A549 (cell line): ENCODE results near the gene SORCS1. TPM values are rescaled to one million over a fixed set of nuclear protein-coding genes. Genes with fewer than 3 reads are reported as not detected.

ENCODE experiments used
- ATAC-seq, 2 experiments: fragments of 200-7000 bp in 1 of 2; fragments of >200 bp in 1 of 2; cut with Nextera tagmentation in 1 of 2; cut with Tn5 transposase in 1 of 2; 3 replicates each; pipeline versions ENCODE4 v1.8.0 to v1.9.1; 2018 to 2020; ENCODE audit warnings: mild to moderate bottlenecking in 1 of 2, moderate library complexity in 1 of 2
- CTCF ChIA-PET: fragments of 300-600 bp; sonication (Branson Sonifier 250); formaldehyde crosslinking; extraction: SDS; loops from one replicate; lab custom pipeline; 2021; ENCODE audit warnings: antibody characterized with exemption, inconsistent platforms; lab: Yijun Ruan, JAX
- POLR2A ChIA-PET: fragments of 350-600 bp; formaldehyde crosslinking; extraction: SDS; loops from one replicate; lab custom pipeline; 2021; ENCODE audit warnings: antibody characterized with exemption, inconsistent platforms; lab: Yijun Ruan, JAX
- DNase-seq, 2 experiments: peaks; one replicate each; pipeline versions ENCODE4 v3.0.0 to v3.0.0-alpha.2; 2011 to 2016; ENCODE audit warnings: low read depth in 1 of 2, low spot score in 1 of 2
- FAIRE-seq: peaks from 2 replicates; lab custom pipeline; 2011; peaks lifted over from hg19 to GRCh38; lab: Jason Lieb, UNC
- H3K27ac ChIP-seq, 2 experiments: fragments of >200 bp; sonication (Bioruptor Twin); formaldehyde crosslinking; 3 replicates each; pipeline ENCODE4 v1.5.1; 2016 to 2017
- H3K4me1 ChIP-seq: fragments of >200 bp; sonication (Bioruptor Twin); formaldehyde crosslinking; 3 replicates; pipeline ENCODE4 v1.6.1; 2016
- H3K4me2 ChIP-seq: fragments of >200 bp; sonication (Bioruptor Twin); formaldehyde crosslinking; 3 replicates; pipeline ENCODE4 v1.6.1; 2016
- H3K4me3 ChIP-seq: fragments of >200 bp; sonication (Bioruptor Twin); formaldehyde crosslinking; 3 replicates; pipeline ENCODE4 v1.5.1; 2016
- H3K9me3 ChIP-seq: fragments of >200 bp; sonication (Bioruptor Twin); formaldehyde crosslinking; 3 replicates; pipeline ENCODE4 v1.6.1; 2016
- CBX2 ChIP-seq: fragments of 200-600 bp; sonication (generic); IDR thresholded peaks from 2 replicates; pipeline ENCODE4 v1.6.1; 2016; ENCODE audit warnings: low read depth, mild to moderate bottlenecking, borderline replicate concordance
- CHD4 ChIP-seq: fragments of 200-600 bp; sonication (generic); IDR thresholded peaks from 2 replicates; pipeline ENCODE4 v1.6.1; 2016; ENCODE audit warnings: antibody characterized with exemption, mild to moderate bottlenecking, borderline replicate concordance
- EP300 ChIP-seq, 2 experiments: fragments of >200 bp; sonication (Bioruptor Twin); formaldehyde crosslinking; IDR thresholded peaks; 2 replicates in 1 of 2; 3 replicates in 1 of 2; pipeline ENCODE4 v1.6.1; 2016 to 2017
- FOSL2 ChIP-seq, 2 experiments: fragments of 450-650 bp in 1 of 2; fragments of >200 bp in 1 of 2; sonication (Bioruptor Twin) in 1 of 2; formaldehyde crosslinking; IDR thresholded peaks; 2 replicates each; pipeline versions ENCODE4 v1.5.0 to v1.6.1; 2016 to 2020; ENCODE audit warnings: mild to moderate bottlenecking in 1 of 2, moderate library complexity in 1 of 2
- JUN ChIP-seq, 2 experiments: fragments of >200 bp; sonication (Bioruptor Twin); formaldehyde crosslinking; IDR thresholded peaks; 2 replicates in 1 of 2; 3 replicates in 1 of 2; pipeline ENCODE4 v1.6.1; 2016 to 2017
- JUNB ChIP-seq: fragments of >200 bp; sonication (Bioruptor Twin); formaldehyde crosslinking; IDR thresholded peaks from 2 replicates; pipeline ENCODE4 v1.6.1; 2016
- KDM1A ChIP-seq: fragments of 200-600 bp; sonication (generic); IDR thresholded peaks from 2 replicates; pipeline ENCODE4 v1.6.1; 2016; ENCODE audit warnings: low read depth, mild to moderate bottlenecking
- MAZ ChIP-seq: fragments of 150-350 bp; IDR thresholded peaks from 2 replicates; pipeline ENCODE4 v1.6.1; 2014; ENCODE audit warnings: antibody characterized with exemption, low read depth, low read length, borderline replicate concordance
- NFE2L2 ChIP-seq: fragments of 150-350 bp; conservative IDR thresholded peaks from 2 replicates; pipeline ENCODE4 v1.6.1; 2014; ENCODE audit warnings: low read length
- POLR2A ChIP-seq: IDR thresholded peaks from 2 replicates; pipeline ENCODE4 v1.6.1; 2012; ENCODE audit warnings: mild to moderate bottlenecking, low read length
- POLR2AphosphoS2 ChIP-seq: conservative IDR thresholded peaks from 2 replicates; pipeline ENCODE4 v1.6.1; 2012; ENCODE audit warnings: low read length, improper control_type of control experiment, inconsistent platforms
- RARB ChIP-seq: fragments of 250-450 bp; sonication (Bioruptor Pico); IDR thresholded peaks from 2 replicates; pipeline ENCODE4 v1.8.0; 2021; ENCODE audit warnings: mild to moderate bottlenecking, moderate library complexity
- TFCP2L1 ChIP-seq: fragments of 250-450 bp; sonication (Bioruptor Pico); IDR thresholded peaks from 2 replicates; pipeline ENCODE4 v1.5.0; 2021; ENCODE audit warnings: mild to moderate bottlenecking
- ZFP36 ChIP-seq: fragments of 450-650 bp; IDR thresholded peaks from 2 replicates; pipeline ENCODE4 v1.6.1; 2014; ENCODE audit warnings: borderline replicate concordance; ENCODE audit not compliant: partially characterized antibody
- ZNF302 ChIP-seq: fragments of 250-450 bp; sonication (Bioruptor Pico); IDR thresholded peaks from 2 replicates; pipeline ENCODE4 v1.9.0; 2021; ENCODE audit warnings: inconsistent platforms, mild to moderate bottlenecking, moderate library complexity
- ZSCAN20 ChIP-seq: fragments of 250-450 bp; sonication (Bioruptor Pico); IDR thresholded peaks from 2 replicates; pipeline ENCODE4 v1.8.0; 2022; ENCODE audit warnings: mild to moderate bottlenecking, moderate library complexity
- WGBS: methylation state at CpG from one replicate; pipeline ENCODE4 v1.1.6; 2017; ENCODE audit errors: missing lambda C conversion rate; 5-methylcytosine and 5-hydroxymethylcytosine counted together
- polyA plus RNA-seq, 4 experiments: library from polyadenylated mRNA; depleted of rRNA in 3 of 4; stranded (reverse); fragments of >200 nt; fragmentation: RNase III in 1 of 4; extraction: RNeasy Plus Mini Kit Qiagen cat#74134 plus additional on column Dnase treatment in 1 of 4; gene quantifications; 2 replicates in 3 of 4; 3 replicates in 1 of 4; pipeline ENCODE4 v1.2.3, GENCODE V29; 2011 to 2017
- TF ChIP-seq, protein P1 (sequence below): fragments of 250-450 bp; sonication (Bioruptor Pico); IDR thresholded peaks from 2 replicates; pipeline ENCODE4 v1.5.0; 2020; ENCODE audit warnings: low read depth, mild to moderate bottlenecking, moderate library complexity
- TF ChIP-seq, protein P2 (sequence below): fragments of 200-600 bp; sonication (generic); IDR thresholded peaks from 2 replicates; pipeline ENCODE4 v1.6.1; 2016; ENCODE audit warnings: antibody characterized with exemption, mild to moderate bottlenecking, moderate library complexity
- TF ChIP-seq, protein P3 (sequence below): IDR thresholded peaks from 2 replicates; pipeline ENCODE4 v1.6.1; 2012; ENCODE audit warnings: low read depth, borderline replicate concordance
- TF ChIP-seq, protein P4 (sequence below): IDR thresholded peaks from 2 replicates; pipeline ENCODE4 v1.6.1; 2012
- TF ChIP-seq, protein P5 (sequence below): fragments of 150-350 bp; IDR thresholded peaks from 2 replicates; pipeline ENCODE4 v1.6.1; 2014; ENCODE audit warnings: low read depth, mild to moderate bottlenecking, low read length

SORCS1 gene
- polyA plus RNA-seq, 2 of the 4 experiments (the other 2 are of a cell fraction), result not detected

- CTCF ChIA-PET, result no interaction called here
- no peak for FAIRE-seq
- POLR2A ChIA-PET, result no interaction called here
These were observed 233.2 kb downstream of the SORCS1 start for GRCh38 chr10:106931159-106931852.

GRCh38 chr10:106930751-106931150 lies 233.8 kb downstream of the SORCS1 start:
- WGBS, result 0% methylated on average over 1 of the region's 1 CpG
- POLR2A ChIA-PET, result no interaction called here

More at GRCh38 chr10:106931159-106931852, 233.2 kb downstream of the SORCS1 start:
- H3K27ac ChIP-seq, result no peak overlapping the region
- TF ChIP-seq, protein P1, sequence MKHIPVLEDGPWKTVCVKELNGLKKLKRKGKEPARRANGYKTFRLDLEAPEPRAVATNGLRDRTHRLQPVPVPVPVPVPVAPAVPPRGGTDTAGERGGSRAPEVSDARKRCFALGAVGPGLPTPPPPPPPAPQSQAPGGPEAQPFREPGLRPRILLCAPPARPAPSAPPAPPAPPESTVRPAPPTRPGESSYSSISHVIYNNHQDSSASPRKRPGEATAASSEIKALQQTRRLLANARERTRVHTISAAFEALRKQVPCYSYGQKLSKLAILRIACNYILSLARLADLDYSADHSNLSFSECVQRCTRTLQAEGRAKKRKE (CRISPR knock-in tag), result no peak
- TF ChIP-seq NFE2L2 (no peak), ZNF302 (CRISPR knock-in tag) (no peak), CBX2 (no peak), POLR2A (no peak), TFCP2L1 (CRISPR knock-in tag) (no peak), JUNB (no peak), FOSL2 (IDR thresholded peaks at IDR 0.05) (no peak), FOSL2 (CRISPR knock-in tag; IDR thresholded peaks at IDR 0.05) (no peak), RARB (CRISPR knock-in tag) (no peak), ZSCAN20 (CRISPR knock-in tag) (no peak), ZFP36 (no peak), JUN (IDR thresholded peaks at IDR 0.05) (no peak), EP300 (IDR thresholded peaks at IDR 0.05) (no peak), CHD4 (no peak)
- TF ChIP-seq, protein P2, sequence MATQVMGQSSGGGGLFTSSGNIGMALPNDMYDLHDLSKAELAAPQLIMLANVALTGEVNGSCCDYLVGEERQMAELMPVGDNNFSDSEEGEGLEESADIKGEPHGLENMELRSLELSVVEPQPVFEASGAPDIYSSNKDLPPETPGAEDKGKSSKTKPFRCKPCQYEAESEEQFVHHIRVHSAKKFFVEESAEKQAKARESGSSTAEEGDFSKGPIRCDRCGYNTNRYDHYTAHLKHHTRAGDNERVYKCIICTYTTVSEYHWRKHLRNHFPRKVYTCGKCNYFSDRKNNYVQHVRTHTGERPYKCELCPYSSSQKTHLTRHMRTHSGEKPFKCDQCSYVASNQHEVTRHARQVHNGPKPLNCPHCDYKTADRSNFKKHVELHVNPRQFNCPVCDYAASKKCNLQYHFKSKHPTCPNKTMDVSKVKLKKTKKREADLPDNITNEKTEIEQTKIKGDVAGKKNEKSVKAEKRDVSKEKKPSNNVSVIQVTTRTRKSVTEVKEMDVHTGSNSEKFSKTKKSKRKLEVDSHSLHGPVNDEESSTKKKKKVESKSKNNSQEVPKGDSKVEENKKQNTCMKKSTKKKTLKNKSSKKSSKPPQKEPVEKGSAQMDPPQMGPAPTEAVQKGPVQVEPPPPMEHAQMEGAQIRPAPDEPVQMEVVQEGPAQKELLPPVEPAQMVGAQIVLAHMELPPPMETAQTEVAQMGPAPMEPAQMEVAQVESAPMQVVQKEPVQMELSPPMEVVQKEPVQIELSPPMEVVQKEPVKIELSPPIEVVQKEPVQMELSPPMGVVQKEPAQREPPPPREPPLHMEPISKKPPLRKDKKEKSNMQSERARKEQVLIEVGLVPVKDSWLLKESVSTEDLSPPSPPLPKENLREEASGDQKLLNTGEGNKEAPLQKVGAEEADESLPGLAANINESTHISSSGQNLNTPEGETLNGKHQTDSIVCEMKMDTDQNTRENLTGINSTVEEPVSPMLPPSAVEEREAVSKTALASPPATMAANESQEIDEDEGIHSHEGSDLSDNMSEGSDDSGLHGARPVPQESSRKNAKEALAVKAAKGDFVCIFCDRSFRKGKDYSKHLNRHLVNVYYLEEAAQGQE, result no peak
- TF ChIP-seq, protein P3, sequence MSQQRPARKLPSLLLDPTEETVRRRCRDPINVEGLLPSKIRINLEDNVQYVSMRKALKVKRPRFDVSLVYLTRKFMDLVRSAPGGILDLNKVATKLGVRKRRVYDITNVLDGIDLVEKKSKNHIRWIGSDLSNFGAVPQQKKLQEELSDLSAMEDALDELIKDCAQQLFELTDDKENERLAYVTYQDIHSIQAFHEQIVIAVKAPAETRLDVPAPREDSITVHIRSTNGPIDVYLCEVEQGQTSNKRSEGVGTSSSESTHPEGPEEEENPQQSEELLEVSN, result no peak
- TF ChIP-seq, protein P4, sequence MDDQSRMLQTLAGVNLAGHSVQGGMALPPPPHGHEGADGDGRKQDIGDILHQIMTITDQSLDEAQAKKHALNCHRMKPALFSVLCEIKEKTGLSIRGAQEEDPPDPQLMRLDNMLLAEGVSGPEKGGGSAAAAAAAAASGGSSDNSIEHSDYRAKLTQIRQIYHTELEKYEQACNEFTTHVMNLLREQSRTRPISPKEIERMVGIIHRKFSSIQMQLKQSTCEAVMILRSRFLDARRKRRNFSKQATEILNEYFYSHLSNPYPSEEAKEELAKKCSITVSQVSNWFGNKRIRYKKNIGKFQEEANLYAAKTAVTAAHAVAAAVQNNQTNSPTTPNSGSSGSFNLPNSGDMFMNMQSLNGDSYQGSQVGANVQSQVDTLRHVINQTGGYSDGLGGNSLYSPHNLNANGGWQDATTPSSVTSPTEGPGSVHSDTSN, result no peak
- no peak overlapping the region for H3K4me3 ChIP-seq
- H3K4me2 ChIP-seq, result no peak overlapping the region
- no peaks in the 10 kb centered on the region for H3K9me3 ChIP-seq
- DNase-seq (no peak), ATAC-seq (no peak)
- H3K4me1 ChIP-seq, result no peaks in the 10 kb centered on the region
- WGBS, result 1% methylated on average over 5 of the region's 5 CpGs

More at GRCh38 chr10:106930751-106931150, 233.8 kb downstream of the SORCS1 start:
- no peak for DNase-seq
- TF ChIP-seq MAZ, result no peak
- TF ChIP-seq, protein P5, sequence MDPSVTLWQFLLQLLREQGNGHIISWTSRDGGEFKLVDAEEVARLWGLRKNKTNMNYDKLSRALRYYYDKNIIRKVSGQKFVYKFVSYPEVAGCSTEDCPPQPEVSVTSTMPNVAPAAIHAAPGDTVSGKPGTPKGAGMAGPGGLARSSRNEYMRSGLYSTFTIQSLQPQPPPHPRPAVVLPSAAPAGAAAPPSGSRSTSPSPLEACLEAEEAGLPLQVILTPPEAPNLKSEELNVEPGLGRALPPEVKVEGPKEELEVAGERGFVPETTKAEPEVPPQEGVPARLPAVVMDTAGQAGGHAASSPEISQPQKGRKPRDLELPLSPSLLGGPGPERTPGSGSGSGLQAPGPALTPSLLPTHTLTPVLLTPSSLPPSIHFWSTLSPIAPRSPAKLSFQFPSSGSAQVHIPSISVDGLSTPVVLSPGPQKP, result no peak
- no peak for TF ChIP-seq POLR2AphosphoS2
- no peak for TF ChIP-seq KDM1A
- TF ChIP-seq, protein P2, result no peak
- Histone ChIP-seq H3K27ac (no peak overlapping the region), H3K9me3 (no peaks in the 10 kb centered on the region), H3K4me2 (no peak overlapping the region), H3K4me1 (no peaks in the 10 kb centered on the region), H3K4me3 (no peak overlapping the region)
- no peak for FAIRE-seq
- CTCF ChIA-PET, result no interaction called here
- no peak for ATAC-seq
